ENCODE measurements around the gene ATP6V0B. TPM values are rescaled to one million over a fixed set of nuclear protein-coding genes. Genes with fewer than 3 reads are reported as not detected.

ATP6V0B gene
- total and polyA plus RNA-seq, 2 of the 8 experiments (the other 6 are each of a cell fraction or from before 2014, with no cell fraction given): 105 to 308 TPM

DNA sequence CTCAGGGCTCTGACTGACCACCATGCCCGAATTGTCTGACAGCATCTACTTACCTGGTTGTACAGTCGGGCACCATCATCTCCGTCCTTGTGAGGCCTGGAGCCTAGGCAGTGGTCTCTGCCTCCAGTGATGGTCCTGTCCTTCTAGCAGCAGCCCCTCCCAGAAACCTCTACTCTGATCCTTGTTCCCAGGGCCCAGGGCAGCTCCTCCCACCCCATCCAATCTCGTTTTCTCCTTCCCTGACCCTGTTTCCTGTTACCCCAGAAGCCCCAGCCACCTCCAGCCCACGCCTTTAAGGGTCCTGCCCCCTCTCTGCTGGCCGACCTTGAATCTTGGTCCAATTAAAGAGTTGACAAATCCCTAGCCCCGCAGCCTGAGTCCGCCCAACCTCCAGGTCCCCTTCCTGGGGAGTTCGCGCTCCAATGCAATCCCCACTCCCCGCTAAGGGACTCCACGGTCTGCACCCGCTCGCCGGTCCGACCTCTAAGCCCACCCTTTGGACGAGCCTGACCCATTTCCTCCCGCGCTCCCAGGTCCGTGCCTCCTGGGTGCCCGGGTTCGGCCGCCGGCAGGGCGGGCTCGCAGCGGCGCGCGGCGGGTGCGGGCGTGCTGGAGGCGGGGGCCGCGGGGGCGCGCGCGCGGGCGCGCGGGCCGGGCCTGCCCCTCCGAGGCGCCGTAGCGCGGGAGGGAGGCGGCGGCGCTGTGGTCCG, 3.9 kb downstream of the ATP6V0B start, which contains the start of gene B4GALT2:
TSS of gene B4GALT2 (plus strand) at position 660 of the 710 bp plus-strand sequence. CDS start 1,951 bp downstream, outside the sequence.
- ChIA-PET CTCF (ENCODE audit: partially characterized antibody) (interaction anchor here (0.7 to 5.0 kb wide), 5 partner anchors 10 to 56 kb away, joined by 3 to 34 read pairs (median 5); partner anchors contain the start of gene CCDC24), POLR2A (ENCODE audit: partially characterized antibody) (interaction anchor here (0.7 to 12.9 kb wide), 8 partner anchors 8 to 71 kb away, joined by 3 to 189 read pairs (median 6); partner anchors contain the start of gene CCDC24)
- H4K8ac ChIP-seq (ENCODE audit: extremely low read depth, insufficient read depth, low read length): peak within 1 kb of the TSS; percentile 89
- FAIRE-seq (no peak), DNase-seq (ENCODE audit: low read depth in 1 of 2, low spot score in 2 of 2) (peak in 1 of 2 experiments; percentile 75)
- H3K23me2 ChIP-seq (ENCODE audit: low read depth, low read length): peaks cover 27% of the 10 kb centered on the region
- H3K79me2 ChIP-seq (ENCODE audit: control insufficient read depth in 1 of 2, insufficient read depth in 2 of 2, low read length in 2 of 2): peaks cover 0 to 24% of the 10 kb centered on the region in 2 experiments; a peak in 2 of 4 replicates
- no peak within 1 kb of the TSS for H2BK20ac ChIP-seq (ENCODE audit: low read length)
- H3K56ac ChIP-seq (replicated peaks; ENCODE audit: insufficient read length, low read depth, low read length): peak within 1 kb of the TSS; percentile 5
- H2AK5ac ChIP-seq (ENCODE audit: low read depth, low read length): peak within 1 kb of the TSS; percentile 45; the same call in 1 of the 2 replicates
- H4K5ac ChIP-seq (ENCODE audit: insufficient read length, low read depth, low read length): no peak within 1 kb of the TSS
- peak within 1 kb of the TSS; percentile 63 for H4K91ac ChIP-seq (replicated peaks; ENCODE audit: insufficient read length, low read length)
- peaks cover 4 to 19% (median 15%) of the 10 kb centered on the region in 4 experiments for H3K4me1 ChIP-seq (replicated peaks in 1 of 4; ENCODE audit: control insufficient read depth in 3 of 4, insufficient read depth in 4 of 4, low read length in 3 of 4)
- H3K4ac ChIP-seq (replicated peaks; ENCODE audit: insufficient read length, low read depth, low read length): peak within 1 kb of the TSS; percentile 83
- H2BK15ac ChIP-seq (ENCODE audit: low read length): 0 out of 2 replicates have a peak within 1 kb of the TSS, but pooled peaks have one; percentile 61
- no peaks in the 10 kb centered on the region for H3K9me3 ChIP-seq (ENCODE audit: insufficient read depth in 2 of 2, low read depth in 1 of 2, low read length in 1 of 2)
- H3K4me2 ChIP-seq (ENCODE audit: insufficient read depth in 1 of 2, low read depth in 2 of 2, low read length in 2 of 2): peak within 1 kb of the TSS; percentile 61 to 88
- 14% methylated on average over 15 of the region's 54 CpGs; no CpG with 5 or more reads in 1 of the 2 experiments for WGBS, 2 experiments (ENCODE audit: extremely low coverage in 1 of 2, insufficient coverage in 1 of 2, insufficient read length in 1 of 2, insufficient replicate concordance in 2 of 2, low coverage in 1 of 2, low lambda C conversion rate in 2 of 2, missing lambda C conversion rate in 1 of 2)
- H3K4me3 ChIP-seq (ENCODE audit: extremely low read depth in 1 of 4, insufficient read depth in 2 of 4, low read depth in 3 of 4, low read length in 4 of 4): peak within 1 kb of the TSS; percentile 71 to 90 (median 76)
- H3K14ac ChIP-seq (ENCODE audit: insufficient read length): peak within 1 kb of the TSS; percentile 5
- H4K20me1 ChIP-seq (replicated peaks in 1 of 2; ENCODE audit: control insufficient read depth in 1 of 2, insufficient read depth in 2 of 2, low read length in 2 of 2): peaks cover 2 to 32% of the 10 kb centered on the region in 2 experiments
- H3K27me3 ChIP-seq (replicated peaks in 1 of 4; ENCODE audit: control insufficient read depth in 3 of 4, extremely low read depth in 1 of 4, insufficient read depth in 3 of 4, low read length in 3 of 4): no peaks in the 10 kb centered on the region
- H2BK120ac ChIP-seq (replicated peaks; ENCODE audit: low read depth, low read length): peak within 1 kb of the TSS; percentile 52
- H3K36me3 ChIP-seq (ENCODE audit: control insufficient read depth in 2 of 4, insufficient read depth in 4 of 4, low read length in 3 of 4): peaks cover 2 to 23% (median 15%) of the 10 kb centered on the region in 4 experiments; a peak in 5 of 8 replicates
- TF ChIP-seq KDM4A (IDR thresholded peaks at IDR 0.05; ENCODE audit: low read depth, low read length, severe bottlenecking): peak; percentile 84
- TF ChIP-seq POLR2A (IDR thresholded peaks at IDR 0.05; ENCODE audit: control extremely low read depth in 1 of 2, low read depth in 2 of 2, low read length in 2 of 2): peak in 1 of 2 experiments; percentile 57; a peak in 2 of 3 replicates
- peak; percentile 38 for TF ChIP-seq ASH2L (IDR thresholded peaks at IDR 0.05; ENCODE audit: low read length)
- TF ChIP-seq SIN3A (conservative IDR thresholded peaks at IDR 0.05 in 1 of 2, IDR thresholded peaks at IDR 0.05 in 1 of 2; ENCODE audit: low read depth in 1 of 2, low read length in 2 of 2): peak; percentile 22 to 73; a peak in 1 of 4 replicates
- no peak for TF ChIP-seq SUZ12 (IDR thresholded peaks at IDR 0.05; ENCODE audit: low read length)
- TF ChIP-seq RXRA (IDR thresholded peaks at IDR 0.05; ENCODE audit: insufficient read depth, low read depth, low read length): no peak
- TF ChIP-seq PHF8 (conservative IDR thresholded peaks at IDR 0.05; ENCODE audit: low read depth, low read length): peak; percentile 49; the same call in 1 of the 2 replicates
- H3K18ac ChIP-seq (ENCODE audit: extremely low read depth, low read length): peak within 1 kb of the TSS; percentile 78
- H3K23ac ChIP-seq (ENCODE audit: insufficient read length): no peak within 1 kb of the TSS
- H2AFZ ChIP-seq (ENCODE audit: low read length): no peak within 1 kb of the TSS; the same call in 1 of the 2 replicates
- H3K9ac ChIP-seq (replicated peaks in 1 of 4; ENCODE audit: extremely low read depth in 1 of 4, low read depth in 3 of 4, low read length in 3 of 4): peak within 1 kb of the TSS; percentile 56 to 87 (median 78)
- peak within 1 kb of the TSS; percentile 30; the same call in 1 of the 2 replicates for H2BK12ac ChIP-seq (ENCODE audit: low read depth, low read length)
- peak within 1 kb of the TSS; percentile 71; the same call in 1 of the 2 replicates for H2BK5ac ChIP-seq (ENCODE audit: low read depth, low read length)
- no peak within 1 kb of the TSS for H3K27ac ChIP-seq (ENCODE audit: low read depth, low read length)
- H3K79me1 ChIP-seq (ENCODE audit: low read depth, low read length): peaks cover 28% of the 10 kb centered on the region
